Posterior vena cava (tissue), 2 donors: Measurements from ENCODE around the gene MRPS27. TPM values are rescaled to one million over a fixed set of nuclear protein-coding genes. Genes with fewer than 3 reads are reported as not detected.
"Not testable (repeated sequence)": the region's sequence is repeated elsewhere in the genome, so short reads cannot be mapped to it uniquely, and the experiment has no call there.

Experiments
- DNase-seq: peaks from one replicate; pipeline ENCODE4 v3.0.0-alpha.2; 2020; ENCODE audit warnings: low spot score
- intact Hi-C, 2 donors: fragments of 100-400 bp; cut with DNase I; formaldehyde crosslinking; loops; one replicate each; pipeline versions ENCODE4 v1.14.1 to v1.14.2; 2022 to 2023
- total RNA-seq, 2 donors: library from RNA; stranded (reverse); fragmentation: NEBNext Ultra II Directional; extraction: Animal tissue kit (Norgen Biotek cat#: 25700); gene quantifications; one replicate each; pipeline ENCODE4 v1.2.1, GENCODE V29; 2021
- donor health status: DM: yes; HTN: yes; CAD: no.
- donor health status: DM: yes; HTN: yes; CAD: no.

Gene MRPS27
- total RNA-seq, 2 donors from 2014 or later = 38.4 to 39.1 TPM

GRCh38 chr5:72337159-72337558, 17.1 kb upstream of the MRPS27 start:
- DNase-seq = no peak
- intact Hi-C loops = no loop called here

- DNase-seq = no peak
These were observed 10.7 kb upstream of the MRPS27 start for GRCh38 chr5:72330712-72331111.

GRCh38 chr5:72328172-72328571, 8.1 kb upstream of the MRPS27 start:
- DNase-seq = no peak
- intact Hi-C loops = no loop called here

More at GRCh38 chr5:72330712-72331111, 10.7 kb upstream of the MRPS27 start:
- intact Hi-C loops = no loop called here

- intact Hi-C loops = no loop called here
- no peak for DNase-seq
These were observed 6.2 kb upstream of the MRPS27 start for GRCh38 chr5:72326306-72326649.

- DNase-seq = no peak
- intact Hi-C loops = no loop called here
These were observed 5.7 kb upstream of the MRPS27 start for GRCh38 chr5:72325566-72326305.

GRCh38 chr5:72324189-72324825, 4.3 kb upstream of the MRPS27 start:
- intact Hi-C loops = no loop called here
- no peak for DNase-seq

GRCh38 chr5:72319435-72319975, 535 bp downstream of the MRPS27 start:
- peak; percentile 82 for DNase-seq
- intact Hi-C loops = not testable (repeated sequence)

GRCh38 chr5:72314571-72315172, 5.4 kb downstream of the MRPS27 start:
- no peak for DNase-seq
- intact Hi-C loops = no loop called here

GRCh38 chr5:72313141-72313540, 6.9 kb downstream of the MRPS27 start:
- intact Hi-C loops = no loop called here
- DNase-seq = no peak

GRCh38 chr5:72308853-72309191, 11.2 kb downstream of the MRPS27 start:
- intact Hi-C loops = loop anchor here (2.0 to 10.0 kb wide), 4 partner anchors 64 to 530 kb away; no protein-coding TSS in a partner anchor
- DNase-seq = no peak

- intact Hi-C loops = loop anchor here (2.0 to 10.0 kb wide), 4 partner anchors 63 to 529 kb away; no protein-coding TSS in a partner anchor
These were observed 11.8 kb downstream of the MRPS27 start for GRCh38 chr5:72307968-72308852.

GRCh38 chr5:72307573-72307967, 12.5 kb downstream of the MRPS27 start:
- intact Hi-C loops = loop anchor here (10.0 kb wide), 3 partner anchors 63 to 523 kb away; no protein-coding TSS in a partner anchor
- DNase-seq = no peak

More at GRCh38 chr5:72307968-72308852, 11.8 kb downstream of the MRPS27 start:
- peak; percentile 99 for DNase-seq

- DNase-seq = no peak
- intact Hi-C loops = loop anchor here (10.0 kb wide), 3 partner anchors 61 to 521 kb away; no protein-coding TSS in a partner anchor
These were observed 14.6 kb downstream of the MRPS27 start for GRCh38 chr5:72305194-72306142.

GRCh38 chr5:72302171-72302570, 17.9 kb downstream of the MRPS27 start:
- intact Hi-C loops = loop anchor here (10.0 kb wide), 3 partner anchors 57 to 517 kb away; no protein-coding TSS in a partner anchor
- DNase-seq = no peak

GRCh38 chr5:72301557-72301956, 18.5 kb downstream of the MRPS27 start:
- no peak for DNase-seq
- intact Hi-C loops = loop anchor here (10.0 kb wide), 3 partner anchors 57 to 517 kb away; no protein-coding TSS in a partner anchor

- intact Hi-C loops = loop anchor here (10.0 kb wide), 3 partner anchors 56 to 516 kb away; no protein-coding TSS in a partner anchor
These were observed 19.3 kb downstream of the MRPS27 start for GRCh38 chr5:72300590-72301339.

GRCh38 chr5:72298711-72299110, 21.3 kb downstream of the MRPS27 start:
- intact Hi-C loops = no loop called here
- no peak for DNase-seq

More at GRCh38 chr5:72300590-72301339, 19.3 kb downstream of the MRPS27 start:
- no peak for DNase-seq
